Naive thymus-derived CD8-positive, alpha-beta T cell (primary cell): Measurements from ENCODE around the gene ABCC6. TPM values are rescaled to one million over a fixed set of nuclear protein-coding genes. Genes with fewer than 3 reads are reported as not detected.

Experiments used
- polyA plus RNA-seq, 3 donors: library from polyadenylated mRNA; unstranded; fragments of 300-500 nt; fragmentation: Illumina TruSeq; gene quantifications; one replicate each; pipeline ENCODE4 v1.2.3, GENCODE V29; 2021
- total RNA-seq, 8 experiments: library from RNA in 2 of 8; stranded (reverse) in 2 of 8; gene quantifications; one replicate each; pipeline ENCODE4 v1.2.3 and lab custom pipeline; 2021 to 2026

Gene ABCC6
- total and polyA plus RNA-seq, 5 experiments from 2014 or later = 0.04 to 0.08 TPM; not detected in 3

Other genes with a start within 250 kb of the ABCC6 start
- 10 to 100 TPM; 31.0 to 40.6 TPM for gene NOMO3, start 9.0 kb upstream of the ABCC6 start, total RNA-seq
- 10 to 100 TPM in 2 of 3 donors, 1 to 10 TPM in 1; 4.8 to 21.8 (median 13.7) TPM for gene NOMO3, start 9.0 kb upstream of the ABCC6 start, polyA plus RNA-seq
- gene NPIPA7, start 155.6 kb upstream of the ABCC6 start, total RNA-seq = 10 to 100 TPM; 13.1 to 15.7 TPM
- gene NPIPA7, start 155.6 kb upstream of the ABCC6 start, polyA plus RNA-seq = 1 to 10 TPM in 1 of 3 donors, not detected in 2; 1.6 TPM